K562 (cell line): Measurements from ENCODE around the gene AUNIP. TPM values are rescaled to one million over a fixed set of nuclear protein-coding genes. Genes with fewer than 3 reads are reported as not detected.
A peak's percentile ranks its signal among the peaks of the same experiment; 100 is the strongest.

Experiments used
- ATAC-seq: fragments of 200-7000 bp; cut with Tn5 transposase; 3 replicates; pipeline ENCODE4 v1.9.1; 2020; ENCODE audit warnings: moderate library complexity
- BruUV-seq: library from RNA; stranded (reverse); fragments of 400-500 nt; replicated peaks from 2 replicates; lab custom pipeline; 2021; lab: Mats Ljungman, UMichigan
- CTCF ChIA-PET: fragments of 300-600 bp; formaldehyde crosslinking; extraction: SDS; loops from one replicate; lab custom pipeline; 2021; ENCODE audit warnings: low intra/inter-chr PET ratio; lab: Yijun Ruan, JAX
- POLR2A ChIA-PET: fragments of 300-600, 350-650 bp; sonication (Branson Sonifier 250); formaldehyde crosslinking; extraction: SDS; loops from one replicate; lab custom pipeline; 2021; ENCODE audit warnings: antibody characterized with exemption, inconsistent platforms; lab: Yijun Ruan, JAX
- DNase-seq, 4 experiments: peaks; one replicate each; pipeline versions ENCODE4 v3.0.0 to v3.0.0-alpha.2; 2011 to 2018; ENCODE audit warnings: low spot score in 3 of 4, mixed read lengths in 3 of 4; ENCODE audit errors: extremely low read depth in 1 of 4
- FAIRE-seq: peaks from 2 replicates; lab custom pipeline; 2011; peaks lifted over from hg19 to GRCh38; lab: Jason Lieb, UNC
- H2AFZ ChIP-seq: 2 replicates; pipeline ENCODE4 v1.6.0; 2011; ENCODE audit warnings: low read depth, low read length, control low read depth, inconsistent platforms
- H3K27ac ChIP-seq: fragments of 200-600 bp; 3 replicates; pipeline ENCODE4 v1.8.0; 2011; ENCODE audit warnings: low read depth, mild to moderate bottlenecking, control low read depth, inconsistent platforms, low read length, moderate library complexity, mixed read lengths; ENCODE audit errors: extremely low read depth
- H3K27me3 ChIP-seq, 2 experiments: fragments of 300-600 bp in 1 of 2; 2 replicates in 1 of 2; 3 replicates in 1 of 2; pipeline versions ENCODE4 v1.6.0 to v1.8.0; 2011; ENCODE audit warnings: inconsistent platforms in 2 of 2, low read length in 2 of 2, mild to moderate bottlenecking in 1 of 2, mixed read lengths in 1 of 2, moderate library complexity in 1 of 2; ENCODE audit not compliant: control insufficient read depth in 2 of 2, insufficient read depth in 2 of 2
- H3K36me3 ChIP-seq: fragments of 300-600 bp; 3 replicates; pipeline ENCODE4 v1.8.0; 2011; ENCODE audit warnings: mild to moderate bottlenecking, low read length, inconsistent platforms; ENCODE audit not compliant: control insufficient read depth, insufficient read depth
- H3K4me1 ChIP-seq, 2 experiments: fragments of 200-600 bp in 1 of 2; replicated peaks in 1 of 2; 2 replicates in 1 of 2; 3 replicates in 1 of 2; pipeline versions ENCODE4 v1.5.1 to v1.8.0; 2011; ENCODE audit warnings: inconsistent platforms in 2 of 2, low read length in 2 of 2, mild to moderate bottlenecking in 1 of 2, mixed read lengths in 1 of 2, moderate library complexity in 1 of 2; ENCODE audit not compliant: control insufficient read depth in 2 of 2, insufficient read depth in 2 of 2
- H3K4me2 ChIP-seq: 2 replicates; pipeline ENCODE4 v1.6.1; 2011; ENCODE audit warnings: low read length, control low read depth, inconsistent platforms, mixed read lengths; ENCODE audit not compliant: insufficient read depth
- H3K4me3 ChIP-seq: fragments of 200-600 bp; sonication (generic), shearing (Covaris generic); 2 replicates; pipeline ENCODE4 v1.5.1; 2016; ENCODE audit warnings: control low read depth, inconsistent platforms
- H3K79me2 ChIP-seq: fragments of 200-600 bp; 3 replicates; pipeline ENCODE4 v1.8.0; 2011; ENCODE audit warnings: low read length, inconsistent platforms; ENCODE audit not compliant: control insufficient read depth, insufficient read depth
- H3K9ac ChIP-seq, 2 experiments: 2 replicates each; pipeline versions ENCODE4 v1.6.0 to v1.6.1; 2011; ENCODE audit warnings: low read depth in 2 of 2, low read length in 2 of 2, control low read depth in 1 of 2, inconsistent platforms in 1 of 2, mild to moderate bottlenecking in 1 of 2, mixed read lengths in 1 of 2; ENCODE audit not compliant: insufficient read depth in 1 of 2
- H3K9me1 ChIP-seq: one replicate; pipeline ENCODE4 v1.6.0; 2011; ENCODE audit warnings: inconsistent platforms, mild to moderate bottlenecking, low read length, moderate library complexity; ENCODE audit not compliant: control insufficient read depth, insufficient read depth
- H3K9me3 ChIP-seq: replicated peaks from 2 replicates; pipeline ENCODE4 v1.5.1; 2011; ENCODE audit warnings: low read depth, low read length, inconsistent platforms; ENCODE audit not compliant: control insufficient read depth, insufficient read depth
- H4K20me1 ChIP-seq: replicated peaks from 2 replicates; pipeline ENCODE4 v1.6.1; 2011; ENCODE audit warnings: low read length, inconsistent platforms, mixed read lengths; ENCODE audit not compliant: control insufficient read depth, insufficient read depth
- ATF4 ChIP-seq: fragments of 450-650 bp; formaldehyde crosslinking; IDR thresholded peaks from 2 replicates; pipeline ENCODE4 v1.4.0; 2022; ENCODE audit warnings: mild to moderate bottlenecking, moderate library complexity
- CBFA2T3 ChIP-seq: fragments of 450-650 bp; IDR thresholded peaks from 2 replicates; pipeline ENCODE4 v1.6.1; 2017
- CREM ChIP-seq: IDR thresholded peaks from 2 replicates; pipeline ENCODE4 v1.6.1; 2014; ENCODE audit warnings: antibody characterized with exemption, low read depth
- DMBX1 ChIP-seq: fragments of 250-450 bp; sonication (Bioruptor Pico); IDR thresholded peaks from 2 replicates; pipeline ENCODE4 v1.8.0; 2022; ENCODE audit warnings: inconsistent platforms, mild to moderate bottlenecking, moderate library complexity, borderline replicate concordance
- HNRNPUL1 ChIP-seq: fragments of 200-400 bp; formaldehyde crosslinking; IDR thresholded peaks from 2 replicates; pipeline ENCODE4 v1.6.1; 2017; ENCODE audit warnings: low read length
- KAT7 ChIP-seq: sonication (generic); formaldehyde crosslinking; IDR thresholded peaks from 2 replicates; pipeline ENCODE4 v1.8.0; 2022; ENCODE audit warnings: missing genetic modification reagents, mild to moderate bottlenecking, borderline replicate concordance
- KLF1 ChIP-seq: fragments of 450-650 bp; IDR thresholded peaks from 2 replicates; pipeline ENCODE4 v1.6.1; 2016; ENCODE audit warnings: missing genetic modification characterization, missing compliant biosample characterization
- NCOA6 ChIP-seq: fragments of 450-650 bp; IDR thresholded peaks from 2 replicates; pipeline ENCODE4 v1.6.1; 2017; ENCODE audit warnings: mild to moderate bottlenecking
- POLR3G ChIP-seq: IDR thresholded peaks from 2 replicates; pipeline ENCODE4 v1.6.1; 2011; ENCODE audit not compliant: insufficient read length, insufficient replicate concordance; ENCODE audit errors: extremely low read depth
- PURB ChIP-seq: sonication (generic); formaldehyde crosslinking; IDR thresholded peaks from 2 replicates; pipeline ENCODE4 v1.9.0; 2021; ENCODE audit warnings: low read depth, mild to moderate bottlenecking, missing genetic modification reagents
- SIRT6 ChIP-seq: IDR thresholded peaks from one replicate; pipeline ENCODE4 v1.6.1; 2012; ENCODE audit warnings: low read depth, mild to moderate bottlenecking, control low read depth, inconsistent platforms, low read length, moderate library complexity
- TEAD1 ChIP-seq, 2 experiments: fragments of 450-650 bp in 1 of 2; sonication (generic) in 1 of 2; formaldehyde crosslinking; IDR thresholded peaks; 2 replicates each; pipeline versions ENCODE4 v1.4.0 to v1.8.0; 2020 to 2022; ENCODE audit warnings: mild to moderate bottlenecking in 2 of 2, missing genetic modification reagents in 1 of 2
- TFAM ChIP-seq: fragments of 250-450 bp; sonication (Bioruptor Pico); conservative IDR thresholded peaks from 2 replicates; pipeline ENCODE4 v1.5.0; 2021; ENCODE audit warnings: mild to moderate bottlenecking, moderate library complexity
- TRIM25 ChIP-seq: fragments of 450-650 bp; IDR thresholded peaks from 2 replicates; pipeline ENCODE4 v1.7.0; 2016; ENCODE audit warnings: borderline replicate concordance
- YY1 ChIP-seq, 3 experiments: IDR thresholded peaks; 2 replicates each; pipeline ENCODE4 v1.6.1; 2011; ENCODE audit warnings: low read length in 2 of 3, mild to moderate bottlenecking in 2 of 3, moderate library complexity in 2 of 3, borderline replicate concordance in 1 of 3, control low read depth in 1 of 3, low read depth in 1 of 3; ENCODE audit not compliant: insufficient read depth in 3 of 3, insufficient replicate concordance in 2 of 3, control insufficient read depth in 1 of 3, insufficient read length in 1 of 3; ENCODE audit errors: extremely low read depth in 1 of 3
- ZFP1 ChIP-seq: fragments of 450-650 bp; formaldehyde crosslinking; IDR thresholded peaks from 2 replicates; pipeline ENCODE4 v1.4.0; 2020; ENCODE audit warnings: mild to moderate bottlenecking, mixed read lengths
- WGBS: fragments of 100-300 bp; shearing (Covaris generic); methylation state at CpG from one replicate; pipeline ENCODE4 v1.1.6; 2016; ENCODE audit warnings: low coverage, mixed read lengths; ENCODE audit not compliant: insufficient coverage; ENCODE audit errors: missing lambda C conversion rate; 5-methylcytosine and 5-hydroxymethylcytosine counted together
- in situ Hi-C: fragments of 300-500 bp; cut with MboI; formaldehyde crosslinking; loops from 4 replicates; pipeline ENCODE4 v1.15.0; 2018; ENCODE audit warnings: inconsistent platforms, mixed read lengths
- intact Hi-C: fragments of 100-400 bp; cut with micrococcal nuclease; formaldehyde crosslinking; loops from 2 replicates; pipeline ENCODE4 v1.14.2; 2022
- polyA plus RNA-seq, 8 experiments: library from polyadenylated mRNA; depleted of rRNA in 4 of 8; stranded (reverse) in 5 of 8; unstranded in 3 of 8; fragments of >200 nt; fragmentation: Nextera tagmentation in 2 of 8; fragmentation: Illumina TruSeq in 1 of 8; extraction: Ambion mirVana in 2 of 8; extraction: Trizol in 1 of 8; gene quantifications; 2 replicates each; pipeline versions ENCODE4 v1.2.1 to v1.2.3, GENCODE V29; 2011 to 2014; ENCODE audit warnings: inconsistent platforms in 1 of 8, missing spikeins in 1 of 8
- total RNA-seq, 7 experiments: library from RNA; depleted of rRNA in 6 of 7; stranded (reverse); fragments of >200 nt in 6 of 7; fragmentation: Illumina TruSeq in 2 of 7; extraction: Trizol in 2 of 7; gene quantifications; 2 replicates each; pipeline versions ENCODE4 v1.2.1 to v1.2.3, GENCODE V29; 2011 to 2021; ENCODE audit warnings: low replicate concordance in 1 of 7
- TF ChIP-seq, protein P1 (sequence below): sonication (generic); formaldehyde crosslinking; IDR thresholded peaks from 2 replicates; pipeline ENCODE4 v1.8.1; 2023; ENCODE audit warnings: mild to moderate bottlenecking, missing genetic modification reagents

AUNIP gene
- total and polyA plus RNA-seq, 9 of the 15 experiments (the other 6 are each of a cell fraction or from before 2014, with no cell fraction given): 12.1 to 53.8 (median 47.1) TPM

DNA sequence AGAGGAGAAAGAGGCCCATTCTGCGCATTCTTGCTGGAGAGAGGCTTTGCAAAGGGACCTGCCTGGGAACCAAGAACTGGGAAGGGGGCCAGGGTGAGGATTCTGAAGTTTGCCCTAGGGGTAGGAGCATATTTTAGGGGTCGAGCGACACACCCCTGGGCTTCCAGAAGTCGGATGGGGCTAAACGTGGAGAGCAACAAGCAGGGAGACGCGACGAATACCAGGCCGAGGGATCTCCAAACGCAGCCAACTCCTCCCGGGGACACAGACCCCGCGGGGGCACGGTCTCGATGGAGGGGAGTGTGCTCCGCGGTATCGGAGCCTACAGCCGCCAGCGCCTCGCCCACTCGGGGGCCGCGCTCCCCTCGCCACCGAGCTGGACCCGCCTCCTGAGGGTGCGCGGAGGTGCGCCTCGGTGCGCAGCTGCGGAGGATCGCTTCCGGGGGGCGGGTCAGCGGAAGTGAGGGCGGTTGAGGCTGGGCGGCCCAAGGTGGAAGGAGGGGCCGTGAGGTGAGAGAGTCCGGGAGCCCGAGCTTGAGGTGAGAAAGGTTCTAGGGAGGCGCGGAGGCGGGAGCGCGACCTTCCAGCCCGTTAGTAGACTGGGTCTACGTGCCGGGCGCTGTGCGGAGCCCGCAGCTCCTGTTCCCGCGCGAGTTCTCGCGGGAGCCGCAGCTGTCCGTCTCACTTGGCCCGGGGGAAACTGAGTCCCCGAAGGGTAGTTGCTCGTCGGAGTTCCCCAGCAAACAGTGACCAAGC, 39.6 kb downstream of the AUNIP start, which contains the start of gene MTFR1L:
MTFR1L (plus strand) TSS at position 464 of the 756 bp plus-strand sequence. CDS start 3,151 bp downstream, outside the sequence.
- Histone ChIP-seq H3K4me1 (peaks cover 37 to 58% of the 10 kb centered on the region in 2 experiments), H3K9ac (peak within 1 kb of the TSS; percentile 92 to 99), H3K9me1 (no peaks in the 10 kb centered on the region), H4K20me1 (peaks cover 16% of the 10 kb centered on the region), H3K36me3 (peaks cover 28% of the 10 kb centered on the region), H2AFZ (peak within 1 kb of the TSS; percentile 90), H3K27me3 (no peaks in the 10 kb centered on the region), H3K4me2 (peak within 1 kb of the TSS; percentile 89), H3K4me3 (peak within 1 kb of the TSS; percentile 67), H3K27ac (peak within 1 kb of the TSS; percentile 91), H3K79me2 (peaks cover 63% of the 10 kb centered on the region), H3K9me3 (no peaks in the 10 kb centered on the region)
- WGBS: 1% methylated on average over 59 of the region's 64 CpGs
- DNase-seq (peak; percentile 98 to 99 (median 98)), ATAC-seq (peak; percentile 88), FAIRE-seq (peak; percentile 82)
- in situ Hi-C loops: loop anchor here (5.0 to 10.0 kb wide), 2 partner anchors 73 to 415 kb away; no protein-coding TSS in a partner anchor
- POLR2A ChIA-PET: interaction anchor here (0.6 to 6.2 kb wide), 14 partner anchors 11 to 293 kb away, joined by 3 to 56 read pairs (median 4); no protein-coding TSS in a partner anchor
- BruUV-seq: no TSS peak
- CTCF ChIA-PET: no interaction called here
- intact Hi-C loops: loop anchor here (5.0 to 10.0 kb wide), 2 partner anchors 68 to 175 kb away; partner anchors contain the start of gene PAFAH2
- TF ChIP-seq KLF1 (peak; percentile 51; the same call in 1 of the 2 replicates), CREM (peak; percentile 74), ZFP1 (CRISPR knock-in tag) (no peak), ATF4 (CRISPR knock-in tag) (no peak), PURB (CRISPR knock-in tag) (no peak), POLR3G (no peak), HNRNPUL1 (no peak), KAT7 (CRISPR knock-in tag) (peak; percentile 13; the same call in 1 of the 2 replicates), YY1 (IDR thresholded peaks at IDR 0.05; ENCODE audit: borderline replicate concordance in 1 of 3, control insufficient read depth in 1 of 3, extremely low read depth in 1 of 3, insufficient read depth in 3 of 3, insufficient read length in 1 of 3, insufficient replicate concordance in 2 of 3, low read depth in 1 of 3, low read length in 2 of 3) (peak in 2 of 3 experiments; percentile 43 to 61), CBFA2T3 (peak; percentile 56), TRIM25 (no peak), SIRT6 (no peak), TEAD1 (CRISPR knock-in tag; IDR thresholded peaks at IDR 0.05) (peak in 1 of 2 experiments; percentile 83; a peak in 1 of 4 replicates), DMBX1 (CRISPR knock-in tag) (peak; percentile 9; the same call in 1 of the 2 replicates), NCOA6 (no peak), TFAM (no peak)
- TF ChIP-seq, protein P1, sequence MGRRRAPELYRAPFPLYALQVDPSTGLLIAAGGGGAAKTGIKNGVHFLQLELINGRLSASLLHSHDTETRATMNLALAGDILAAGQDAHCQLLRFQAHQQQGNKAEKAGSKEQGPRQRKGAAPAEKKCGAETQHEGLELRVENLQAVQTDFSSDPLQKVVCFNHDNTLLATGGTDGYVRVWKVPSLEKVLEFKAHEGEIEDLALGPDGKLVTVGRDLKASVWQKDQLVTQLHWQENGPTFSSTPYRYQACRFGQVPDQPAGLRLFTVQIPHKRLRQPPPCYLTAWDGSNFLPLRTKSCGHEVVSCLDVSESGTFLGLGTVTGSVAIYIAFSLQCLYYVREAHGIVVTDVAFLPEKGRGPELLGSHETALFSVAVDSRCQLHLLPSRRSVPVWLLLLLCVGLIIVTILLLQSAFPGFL (CRISPR knock-in tag): no peak
